ENCODE measurements around the gene CREB5.
"Not testable (repeated sequence)": the region's sequence is repeated elsewhere in the genome, so short reads cannot be mapped to it uniquely, and the experiment has no call there.

Gene CREB5

GRCh38 chr7:28768577-28769147, 356.3 kb downstream of the CREB5 start:
- no peak for DNase-seq (ENCODE audit: low read depth in 3 of 3, low spot score in 1 of 3)

DNA sequence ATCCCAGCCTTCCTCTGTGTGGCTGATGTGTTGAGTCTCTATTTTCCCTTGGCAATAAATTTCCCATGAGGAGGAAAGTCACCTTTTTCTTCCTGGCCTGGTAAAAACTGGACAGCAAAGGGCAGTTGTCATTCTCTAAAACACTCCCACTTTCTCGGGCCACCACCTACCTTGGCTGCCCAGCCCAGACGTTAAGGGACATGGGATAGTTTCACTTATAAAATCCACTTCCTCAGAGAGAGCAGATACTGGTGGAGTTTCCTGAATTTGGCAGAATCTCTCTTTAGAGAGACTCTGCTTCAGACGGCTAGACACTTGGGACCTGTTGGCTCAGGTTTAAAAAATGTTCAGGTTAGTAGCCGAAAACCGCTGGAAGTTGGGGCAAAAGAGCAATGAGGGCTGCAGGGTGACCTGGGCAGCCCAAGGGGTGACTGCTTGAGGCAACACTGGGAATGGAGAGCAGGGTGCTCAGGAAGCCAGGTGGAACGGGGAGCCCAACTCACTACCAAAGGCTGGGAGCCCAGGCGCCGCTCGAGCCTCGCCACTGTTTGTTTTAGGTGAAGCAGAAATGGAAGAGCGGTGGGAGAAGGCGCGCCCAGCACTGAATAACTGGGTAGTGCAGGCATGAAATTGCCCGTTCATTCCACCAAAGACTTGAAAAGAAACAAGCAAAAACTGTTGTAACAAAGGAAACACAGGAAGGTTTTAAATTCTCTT, 359.7 kb downstream of the CREB5 start:
- DNase-seq (ENCODE audit: low read depth in 3 of 3, low spot score in 1 of 3) = no peak

DNA sequence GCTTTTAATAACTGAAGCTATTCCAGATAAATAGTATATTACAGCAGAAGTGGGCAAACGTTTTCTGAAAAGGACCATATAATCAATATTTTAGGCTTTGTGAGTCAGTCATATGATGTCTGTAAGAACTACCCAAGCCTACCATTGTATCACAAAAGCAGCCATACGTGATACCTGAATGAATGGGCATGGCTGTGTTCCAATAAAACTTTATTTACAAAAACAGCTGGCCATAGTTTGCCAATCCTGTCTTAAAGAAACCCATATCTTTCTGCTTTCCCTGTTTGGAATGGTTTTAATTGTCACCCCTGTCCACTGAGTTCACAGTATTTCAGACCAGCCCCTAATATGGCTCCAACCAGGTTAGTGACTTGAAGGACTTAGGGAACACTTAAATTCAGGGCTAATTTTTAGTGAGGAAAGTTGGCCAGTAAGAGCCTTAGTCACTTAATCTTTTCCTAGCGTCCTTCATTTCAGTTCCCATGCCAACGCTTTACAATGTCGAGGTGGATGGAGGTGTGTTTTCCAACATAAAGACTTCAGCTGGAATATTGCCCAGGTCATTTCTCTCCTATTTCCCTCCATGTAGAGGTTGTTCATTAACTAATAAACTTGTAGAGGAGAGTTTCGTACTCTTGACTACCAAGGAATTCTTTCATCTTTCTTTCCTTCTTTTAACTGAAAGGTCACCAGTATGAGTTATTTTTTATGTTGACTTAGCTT, 361.3 kb downstream of the CREB5 start:
- no peak for DNase-seq (ENCODE audit: low read depth in 3 of 3, low spot score in 1 of 3)

DNA sequence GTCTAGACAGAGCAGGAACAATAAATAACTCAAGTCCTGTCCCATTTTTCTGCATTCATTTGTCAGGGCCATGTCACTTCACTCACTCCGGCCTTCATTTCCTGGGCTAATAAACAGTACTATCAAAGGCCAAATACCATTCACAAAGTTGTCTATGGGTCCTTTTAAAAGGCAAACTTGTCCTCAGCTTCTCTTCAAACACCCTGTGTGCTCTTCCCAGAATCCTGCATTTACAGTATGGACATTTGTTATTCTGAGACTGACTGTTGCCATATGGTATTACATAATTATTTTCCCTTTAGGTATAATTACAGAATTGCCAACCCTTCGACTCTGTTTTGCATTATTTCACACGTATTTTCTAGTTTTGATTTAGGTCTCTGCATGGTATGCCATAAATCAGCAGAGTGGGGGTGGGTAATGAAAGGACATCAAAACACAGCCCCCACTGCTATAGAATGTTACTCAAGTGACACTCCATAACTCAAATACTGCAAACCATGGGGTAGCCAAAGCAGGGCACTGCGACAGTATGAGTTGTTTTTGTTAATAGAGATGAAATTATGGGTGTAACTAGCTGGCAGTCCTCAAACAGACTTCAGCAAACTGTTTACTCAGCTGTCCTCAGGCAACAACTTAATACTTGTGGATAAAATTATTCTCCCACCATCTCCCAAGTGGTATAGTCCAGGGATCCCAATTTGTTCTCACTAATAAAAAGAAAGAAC, 362.1 kb downstream of the CREB5 start:
- no peak for DNase-seq (ENCODE audit: low read depth in 3 of 3, low spot score in 1 of 3)

- no peak for DNase-seq (ENCODE audit: low read depth in 3 of 3, low spot score in 1 of 3)
Observed at GRCh38 chr7:28776463-28777157, 364.3 kb downstream of the CREB5 start.

DNA sequence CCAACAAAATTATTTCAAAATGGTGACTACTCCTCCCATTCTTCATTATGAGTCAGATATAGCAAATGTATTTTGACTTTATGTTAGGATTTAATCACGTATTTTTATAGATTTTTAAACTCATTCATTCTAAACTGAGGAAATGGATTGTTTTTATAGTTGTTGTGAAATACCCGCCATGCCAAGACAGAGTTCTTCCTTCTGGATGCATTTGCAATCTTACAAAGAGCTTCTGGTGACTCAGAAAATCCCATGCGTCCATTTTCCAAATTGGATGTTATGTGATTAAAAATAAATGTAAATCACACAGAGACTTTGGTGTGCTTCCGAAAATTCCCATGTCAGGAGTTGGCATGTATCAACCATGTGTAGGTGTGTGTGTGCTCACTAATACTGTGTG, 366.5 kb downstream of the CREB5 start:
- DNase-seq (ENCODE audit: low read depth in 3 of 3, low spot score in 1 of 3) = no peak

DNA sequence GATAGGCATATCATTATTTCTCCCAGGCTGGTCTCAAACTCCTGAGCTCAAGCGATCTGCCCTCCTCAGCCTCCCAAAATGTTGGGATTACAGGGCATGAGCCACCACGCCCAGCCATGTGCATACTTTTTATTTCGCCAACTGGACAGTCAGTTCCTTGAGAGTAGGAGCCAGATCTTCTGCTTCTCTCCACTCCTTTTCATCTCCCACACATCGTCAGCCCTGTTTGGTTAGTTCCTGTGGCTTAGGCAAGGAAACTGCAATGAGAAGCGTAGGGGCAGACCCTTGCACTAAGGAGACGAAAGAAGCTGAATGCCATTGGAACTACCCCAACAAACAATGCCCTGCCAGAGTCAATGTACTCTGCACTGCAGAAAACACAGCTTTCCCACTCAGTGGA, 367.6 kb downstream of the CREB5 start:
- DNase-seq (ENCODE audit: low read depth in 3 of 3, low spot score in 1 of 3) = no peak

GRCh38 chr7:28782362-28782761, 370.0 kb downstream of the CREB5 start:
- DNase-seq (ENCODE audit: low read depth in 3 of 3, low spot score in 1 of 3) = no peak

- no peak for DNase-seq (ENCODE audit: low read depth in 3 of 3, low spot score in 1 of 3)
Observed at GRCh38 chr7:28784171-28784902, 372.0 kb downstream of the CREB5 start.

DNA sequence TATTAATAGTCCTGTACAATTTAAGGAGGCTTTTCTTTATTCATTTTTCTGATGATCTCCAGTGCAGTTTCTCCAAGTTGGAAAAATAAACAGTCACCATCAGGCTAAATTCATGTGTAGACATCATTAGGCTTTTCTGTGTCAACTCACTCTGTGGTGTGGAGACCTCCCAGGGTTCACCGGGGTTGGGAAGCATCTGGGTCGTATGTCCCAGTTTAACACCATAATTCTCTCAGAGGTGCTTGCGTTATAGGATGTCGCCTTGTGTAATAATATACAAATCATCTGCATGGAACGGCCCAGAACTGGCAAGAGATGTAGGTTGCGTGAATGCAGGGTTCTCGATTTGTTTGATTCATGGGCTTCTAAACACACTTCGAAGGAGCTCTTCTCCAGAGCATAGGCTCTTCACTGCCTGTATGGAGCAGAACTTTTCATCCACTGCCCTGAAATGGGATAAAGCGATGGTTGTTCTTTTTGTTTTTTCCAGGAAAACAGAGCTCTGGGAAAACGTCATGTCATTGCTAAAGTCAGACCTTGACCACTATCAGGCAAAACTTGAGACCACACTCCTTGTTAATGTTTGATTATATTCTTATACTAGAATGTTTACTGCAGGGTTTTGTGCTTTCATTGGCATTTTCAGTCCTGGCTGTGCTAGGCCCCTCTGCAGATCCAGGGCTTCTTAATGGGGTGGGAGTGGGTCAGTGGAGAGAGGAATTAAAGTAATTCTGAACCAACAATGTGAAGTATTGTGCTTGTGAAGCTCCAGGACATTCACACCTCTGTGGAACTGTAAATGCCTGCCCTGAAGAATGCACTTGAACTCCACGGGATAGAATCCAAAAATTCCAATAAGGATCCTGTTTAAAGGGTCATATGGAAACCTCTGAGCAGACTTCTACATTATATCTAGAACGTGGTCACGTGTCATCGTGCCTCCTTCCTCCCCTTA, 373.0 kb downstream of the CREB5 start:
- DNase-seq (ENCODE audit: low read depth in 3 of 3, low spot score in 1 of 3) = no peak

DNA sequence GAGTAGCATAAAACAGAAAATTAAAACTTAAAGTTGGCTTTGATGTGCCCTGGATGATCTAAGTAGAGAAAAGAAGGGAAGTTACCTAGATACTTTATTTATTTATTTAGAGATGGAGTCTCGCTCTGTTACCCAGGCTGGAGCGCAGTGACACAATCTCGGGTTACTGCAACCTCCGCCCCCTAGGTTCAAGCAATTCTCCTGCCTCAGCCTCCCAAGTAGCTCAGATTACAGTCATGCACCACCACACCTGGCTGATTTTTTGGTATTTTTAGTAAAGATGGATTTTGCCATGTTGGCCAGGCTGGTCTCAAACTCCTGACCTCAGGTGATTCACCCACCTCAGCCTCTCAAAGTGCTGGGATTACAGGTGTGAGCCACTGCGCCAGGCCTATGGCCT, 373.8 kb downstream of the CREB5 start:
- not testable (repeated sequence) for DNase-seq (ENCODE audit: low read depth in 3 of 3, low spot score in 1 of 3)

DNA sequence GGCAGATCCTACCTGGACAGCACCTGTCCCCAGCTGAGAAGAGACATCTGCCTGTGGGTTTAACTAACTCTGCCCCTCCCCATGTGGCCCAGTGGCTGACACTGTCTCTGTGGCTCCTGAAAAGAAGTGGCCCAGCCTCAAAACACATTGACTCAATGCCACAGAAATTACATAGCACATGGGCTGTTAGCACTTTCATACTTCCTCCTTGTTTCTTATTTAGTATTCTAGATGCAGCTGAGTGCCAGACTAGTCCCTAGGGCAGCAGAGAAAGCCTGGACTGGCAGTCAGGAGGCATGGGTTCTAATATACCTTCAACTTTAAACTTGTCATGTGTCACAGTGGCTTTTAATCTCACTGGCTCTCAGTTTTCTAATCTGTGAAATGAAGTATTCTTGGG, 374.8 kb downstream of the CREB5 start:
- no peak for DNase-seq (ENCODE audit: low read depth in 3 of 3, low spot score in 1 of 3)

DNA sequence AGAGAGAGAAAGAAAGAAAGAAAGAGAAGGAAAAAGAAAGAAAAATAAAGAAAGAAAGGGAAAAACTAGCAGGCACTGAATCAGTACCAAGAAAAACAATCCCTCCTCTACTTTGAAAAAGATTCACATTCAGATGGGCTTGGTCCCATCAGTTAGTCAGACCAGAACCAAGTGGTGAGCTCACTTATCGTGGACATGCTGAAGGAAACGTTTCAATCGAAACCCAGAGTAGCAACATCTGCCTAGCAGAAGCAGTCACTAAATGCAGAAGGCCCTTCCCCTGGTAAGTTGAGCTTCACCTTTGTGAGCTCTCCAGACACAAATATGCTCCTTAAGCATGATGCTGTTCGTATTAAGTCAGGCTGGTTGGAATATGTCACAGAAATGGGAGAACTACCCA, 378.1 kb downstream of the CREB5 start:
- no peak for DNase-seq (ENCODE audit: low read depth in 3 of 3, low spot score in 1 of 3)

GRCh38 chr7:28792858-28793257, 380.5 kb downstream of the CREB5 start:
- DNase-seq (ENCODE audit: low read depth in 3 of 3, low spot score in 1 of 3) = no peak

DNA sequence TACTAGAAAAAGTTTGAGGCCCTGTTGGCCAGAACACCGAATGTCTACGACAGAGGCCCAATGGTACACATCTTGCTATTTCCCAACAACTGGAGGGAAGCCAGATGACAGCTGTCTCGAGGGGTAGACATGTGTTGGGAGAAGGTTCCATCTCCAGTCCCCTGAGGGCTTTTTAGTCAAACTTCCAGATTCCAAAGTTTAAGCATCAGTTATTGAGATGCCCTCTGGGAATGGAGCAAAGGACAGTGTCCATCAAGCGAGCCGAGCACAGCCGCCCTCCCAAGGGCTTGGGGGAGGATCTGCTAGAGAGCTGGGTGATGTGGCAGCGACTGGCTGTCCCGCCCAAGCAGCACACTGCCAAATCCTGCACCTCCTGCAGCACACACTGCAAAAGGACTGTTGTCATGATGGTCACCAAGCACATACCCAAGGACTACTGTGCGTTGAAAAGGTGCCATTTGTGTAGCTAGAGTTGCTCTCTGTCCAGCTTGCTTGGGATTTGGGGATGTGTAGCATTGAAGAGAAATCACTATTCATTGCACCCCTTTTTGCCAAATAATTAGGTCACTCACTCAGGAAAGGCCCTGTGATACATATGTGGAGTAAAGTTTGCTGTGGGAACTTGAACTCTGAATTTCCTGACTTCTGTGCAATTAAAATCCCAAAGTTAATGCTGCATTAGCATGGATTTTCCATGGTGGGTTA, 381.2 kb downstream of the CREB5 start:
- no peak for DNase-seq (ENCODE audit: low read depth in 3 of 3, low spot score in 1 of 3)

DNA sequence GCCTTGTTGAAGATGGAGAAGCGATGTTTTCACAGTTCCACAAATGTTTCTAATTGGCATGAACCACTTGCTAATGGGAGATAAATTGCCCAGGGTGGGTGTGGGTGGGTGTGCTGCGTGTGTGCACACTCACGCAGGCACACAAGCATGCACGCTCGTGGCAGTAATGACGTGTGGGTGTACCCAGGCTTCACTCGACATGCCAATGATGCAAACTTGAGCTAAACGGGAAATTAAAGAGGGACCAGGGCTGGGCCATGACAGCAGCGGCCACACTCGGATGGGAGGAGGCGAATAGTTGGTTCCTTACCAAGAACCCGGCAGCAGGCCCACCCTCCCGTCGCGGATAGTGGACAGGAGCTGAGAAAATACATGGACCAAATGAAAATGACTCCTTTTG, 386.0 kb downstream of the CREB5 start:
- no peak for DNase-seq (ENCODE audit: low read depth in 3 of 3, low spot score in 1 of 3)

DNA sequence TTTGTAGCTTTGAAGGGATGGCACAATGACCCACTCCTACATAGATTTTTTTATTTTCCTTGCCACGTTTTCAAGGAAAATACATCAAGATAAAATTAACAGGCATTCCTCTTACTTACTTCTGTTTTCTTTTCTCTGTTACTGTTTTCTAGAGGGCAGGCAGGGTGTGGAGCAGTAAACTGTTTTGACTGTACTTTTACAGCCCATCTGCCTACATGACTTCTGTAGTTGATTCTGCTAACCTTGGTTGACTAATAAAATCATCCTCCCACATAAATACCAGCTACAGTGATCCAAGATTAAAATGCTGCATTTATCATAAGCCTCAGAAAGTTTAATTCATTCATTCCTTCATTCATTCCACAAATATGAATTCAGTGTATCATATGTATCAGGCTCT, 387.3 kb downstream of the CREB5 start:
- DNase-seq (ENCODE audit: low read depth in 3 of 3, low spot score in 1 of 3) = no peak

- no peak for DNase-seq (ENCODE audit: low read depth in 3 of 3, low spot score in 1 of 3)
Observed at GRCh38 chr7:28800150-28800549, 387.8 kb downstream of the CREB5 start.

DNA sequence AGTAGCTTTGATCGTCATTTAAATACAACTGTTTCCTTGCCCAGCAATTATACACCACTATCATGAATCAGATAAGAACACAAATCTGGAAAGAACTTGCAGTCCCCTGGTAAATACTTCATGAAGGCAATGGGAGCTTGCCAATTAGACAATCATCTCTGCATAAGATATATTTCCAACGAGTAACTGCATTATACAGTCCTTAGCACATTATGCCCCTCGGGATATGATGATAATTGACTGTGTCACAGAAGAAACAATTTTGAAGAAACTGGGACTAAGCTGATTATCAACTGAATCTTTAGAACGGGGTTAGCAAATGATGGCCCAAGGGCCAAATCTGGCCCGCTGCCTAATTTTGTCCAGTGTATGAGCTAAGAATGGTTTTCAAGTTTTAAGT, 390.1 kb downstream of the CREB5 start:
- no peak for DNase-seq (ENCODE audit: low read depth in 3 of 3, low spot score in 1 of 3)
